ENCODE data around the gene RAB17. TPM values are rescaled to one million over a fixed set of nuclear protein-coding genes. Genes with fewer than 3 reads are reported as not detected.

RAB17 gene
- total and polyA plus RNA-seq, 4 donors, result 3.7 to 22.3 (median 7.8) TPM

DNA sequence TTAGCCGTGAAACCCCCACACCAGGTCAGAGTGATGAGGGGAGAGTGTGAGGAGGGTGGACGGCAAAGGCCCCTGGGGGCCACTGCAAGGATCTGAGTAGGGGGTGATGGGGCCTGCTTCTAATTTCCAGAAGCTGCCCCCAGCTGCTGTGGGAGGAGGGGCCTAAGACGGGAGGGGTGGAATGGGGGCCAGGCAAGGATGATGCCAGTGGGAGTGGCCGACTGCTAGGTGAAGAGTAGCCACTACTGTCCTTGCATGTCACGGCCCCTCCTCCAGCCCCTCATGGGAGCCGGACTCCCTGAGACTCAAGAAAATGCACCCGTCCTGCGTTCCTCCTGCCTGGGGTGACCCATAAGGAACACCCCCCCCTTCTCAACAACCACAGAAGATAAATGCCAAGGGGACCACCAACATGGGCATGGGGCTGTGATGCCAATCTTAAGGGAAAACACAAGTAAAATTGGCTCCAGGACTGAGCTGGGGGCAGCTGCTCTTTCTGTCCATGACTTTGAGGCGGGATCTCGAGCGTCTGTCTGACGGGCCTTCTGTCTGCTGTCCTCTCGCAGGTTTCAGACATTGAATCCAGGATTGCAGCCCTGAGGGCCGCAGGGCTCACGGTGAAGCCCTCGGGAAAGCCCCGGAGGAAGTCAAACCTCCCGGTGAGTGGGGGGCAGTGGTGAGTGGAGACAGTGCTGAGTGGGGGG, 48.4 kb downstream of the RAB17 start:
- Histone ChIP-seq H3K4me1 (ENCODE audit: control insufficient read depth in 1 of 2, insufficient read depth in 2 of 2, low read length in 2 of 2) (no peaks in the 10 kb centered on the region), H3K4me3 (ENCODE audit: low read length in 2 of 2) (no peak overlapping the region), H3K9me3 (ENCODE audit: control insufficient read depth, low read length) (no peaks in the 10 kb centered on the region), H3K27me3 (ENCODE audit: control insufficient read depth in 1 of 2, insufficient read depth in 2 of 2, low read length in 1 of 2) (no peaks in the 10 kb centered on the region), H3K27ac (ENCODE audit: low read depth in 1 of 2, low read length in 2 of 2) (no peak overlapping the region), H3K36me3 (ENCODE audit: control insufficient read depth in 1 of 2, insufficient read depth in 2 of 2, low read length in 1 of 2) (no peaks in the 10 kb centered on the region)
- intact Hi-C loops (cut with DNase I), result no loop called here
- DNase-seq, result no peak
- 96% methylated on average over 18 of the region's 18 CpGs for WGBS, 2 donors
- no peak for ATAC-seq (ENCODE audit: low FRiP score)

DNA sequence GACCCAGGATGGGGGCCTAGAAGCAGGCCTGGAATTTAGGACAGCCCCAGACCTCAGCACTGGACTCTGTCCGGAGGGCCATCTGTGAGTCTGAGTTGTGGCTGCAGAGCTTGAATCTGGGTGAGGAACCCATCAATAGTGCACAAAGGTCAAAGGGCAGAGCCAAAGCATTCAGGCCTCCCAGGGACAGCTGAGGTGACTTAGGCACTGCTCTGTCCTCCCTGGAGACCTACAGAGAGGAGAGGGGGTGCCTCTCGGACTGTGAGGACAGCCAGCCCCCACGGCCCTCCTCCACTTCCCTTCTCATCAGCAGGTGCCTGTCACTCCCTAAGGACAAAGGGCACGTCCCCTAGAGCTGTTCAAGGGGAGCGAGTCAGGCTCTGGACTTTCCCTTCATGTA, 49.3 kb downstream of the RAB17 start:
- Histone ChIP-seq H3K4me3 (ENCODE audit: low read length in 2 of 2) (no peak overlapping the region), H3K36me3 (ENCODE audit: control insufficient read depth in 1 of 2, insufficient read depth in 2 of 2, low read length in 1 of 2) (no peaks in the 10 kb centered on the region), H3K27ac (ENCODE audit: low read depth in 1 of 2, low read length in 2 of 2) (no peak overlapping the region), H3K27me3 (ENCODE audit: control insufficient read depth in 1 of 2, insufficient read depth in 2 of 2, low read length in 1 of 2) (no peaks in the 10 kb centered on the region), H3K9me3 (ENCODE audit: control insufficient read depth, low read length) (no peaks in the 10 kb centered on the region), H3K4me1 (ENCODE audit: control insufficient read depth in 1 of 2, insufficient read depth in 2 of 2, low read length in 2 of 2) (no peaks in the 10 kb centered on the region)
- DNase-seq (no peak), ATAC-seq (ENCODE audit: low FRiP score) (no peak)
- intact Hi-C loops (cut with DNase I), result no loop called here
- WGBS, 2 donors, result 92% methylated on average over 5 of the region's 5 CpGs

DNA sequence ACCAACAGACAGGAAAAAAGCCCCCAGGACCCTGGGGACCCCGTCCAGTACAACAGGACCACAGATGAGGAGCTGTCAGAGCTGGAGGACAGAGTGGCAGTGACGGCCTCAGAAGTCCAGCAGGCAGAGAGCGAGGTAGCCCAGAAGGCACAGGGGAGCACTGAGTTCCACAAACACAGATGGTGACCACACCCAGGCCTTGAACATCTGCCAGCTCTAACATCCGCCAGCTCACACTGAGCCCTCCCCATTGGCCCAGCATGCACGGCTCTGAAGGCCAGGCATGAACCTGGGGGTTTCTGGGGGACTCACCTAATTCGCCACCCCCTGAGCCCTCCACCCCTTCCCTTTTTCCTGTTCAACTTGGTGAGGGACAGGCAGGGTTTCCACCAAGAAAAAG, 49.7 kb downstream of the RAB17 start:
- Histone ChIP-seq H3K27me3 (ENCODE audit: control insufficient read depth in 1 of 2, insufficient read depth in 2 of 2, low read length in 1 of 2) (no peaks in the 10 kb centered on the region), H3K9me3 (ENCODE audit: control insufficient read depth, low read length) (no peaks in the 10 kb centered on the region), H3K4me3 (ENCODE audit: low read length in 2 of 2) (no peak overlapping the region), H3K36me3 (ENCODE audit: control insufficient read depth in 1 of 2, insufficient read depth in 2 of 2, low read length in 1 of 2) (no peaks in the 10 kb centered on the region), H3K4me1 (ENCODE audit: control insufficient read depth in 1 of 2, insufficient read depth in 2 of 2, low read length in 2 of 2) (no peaks in the 10 kb centered on the region), H3K27ac (ENCODE audit: low read depth in 1 of 2, low read length in 2 of 2) (no peak overlapping the region)
- WGBS, 2 donors, result 63 to 66% methylated on average over 6 of the region's 6 CpGs
- DNase-seq (peak in 1 of 2 donors; percentile 64), ATAC-seq (ENCODE audit: low FRiP score) (peak; percentile 65)
- intact Hi-C loops (cut with DNase I), result no loop called here

DNA sequence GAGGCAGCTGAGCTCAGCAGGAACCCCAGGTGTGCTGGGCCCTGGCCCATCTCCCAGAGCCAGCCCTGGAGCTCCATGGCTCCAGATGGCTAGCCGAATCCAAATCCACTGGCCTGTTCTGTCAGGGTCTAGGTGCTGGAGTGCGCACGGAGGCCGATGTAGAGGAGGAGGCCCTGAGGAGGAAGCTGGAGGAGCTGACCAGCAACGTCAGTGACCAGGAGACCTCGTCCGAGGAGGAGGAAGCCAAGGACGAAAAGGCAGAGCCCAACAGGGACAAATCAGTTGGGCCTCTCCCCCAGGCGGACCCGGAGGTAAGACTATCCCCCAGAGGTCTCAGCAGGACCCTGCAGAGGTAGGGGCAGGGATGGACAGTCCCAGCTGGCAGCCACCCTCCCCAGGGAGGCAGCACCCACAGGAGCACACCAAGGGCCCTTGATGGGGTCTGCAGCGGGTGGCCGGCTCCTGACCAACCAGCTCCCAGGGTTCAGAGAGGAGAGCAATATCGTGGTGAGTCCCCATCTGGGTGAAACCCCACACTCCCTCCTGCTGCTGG, 50.2 kb downstream of the RAB17 start:
- no peak for DNase-seq
- WGBS, 2 donors, result 91% methylated on average over 13 of the region's 13 CpGs
- no peaks in the 10 kb centered on the region for H3K27me3 ChIP-seq (ENCODE audit: control insufficient read depth in 1 of 2, insufficient read depth in 2 of 2, low read length in 1 of 2)

DNA sequence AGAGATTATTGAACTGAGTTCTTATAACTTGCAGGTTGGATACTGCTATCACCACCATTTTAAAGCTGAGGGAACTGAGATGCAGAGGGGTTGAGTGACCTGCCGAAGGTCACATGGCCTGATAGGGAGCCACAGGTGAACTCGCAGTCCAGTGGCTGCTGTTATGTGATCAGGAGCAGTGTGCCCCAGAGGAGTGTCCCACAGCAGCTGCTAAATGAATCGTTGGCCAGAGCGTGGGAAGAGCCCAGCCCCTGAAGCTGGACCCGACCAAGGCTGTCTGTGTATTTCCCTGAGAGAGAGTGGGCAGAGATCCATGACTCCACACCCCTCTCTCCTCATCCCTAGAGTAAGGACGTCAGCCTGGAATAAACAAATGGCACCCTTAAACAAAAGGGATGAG, 50.9 kb downstream of the RAB17 start:
- no peaks in the 10 kb centered on the region for H3K36me3 ChIP-seq (ENCODE audit: control insufficient read depth in 1 of 2, insufficient read depth in 2 of 2, low read length in 1 of 2)
- DNase-seq, result no peak
- 83 to 86% methylated on average over 6 of the region's 6 CpGs for WGBS, 2 donors
- no peaks in the 10 kb centered on the region for H3K27me3 ChIP-seq (ENCODE audit: control insufficient read depth in 1 of 2, insufficient read depth in 2 of 2, low read length in 1 of 2)
- no peak overlapping the region for H3K27ac ChIP-seq (ENCODE audit: low read depth in 1 of 2, low read length in 2 of 2)
- no peak overlapping the region for H3K4me3 ChIP-seq (ENCODE audit: low read length in 2 of 2)
- intact Hi-C loops (cut with DNase I), result no loop called here
- no peaks in the 10 kb centered on the region for H3K9me3 ChIP-seq (ENCODE audit: control insufficient read depth, low read length)
- no peak for ATAC-seq (ENCODE audit: low FRiP score)
- no peaks in the 10 kb centered on the region for H3K4me1 ChIP-seq (ENCODE audit: control insufficient read depth in 1 of 2, insufficient read depth in 2 of 2, low read length in 2 of 2)

More for the DNA sequence above, 50.2 kb downstream of the RAB17 start:
- no peak for ATAC-seq (ENCODE audit: low FRiP score)
- Histone ChIP-seq H3K27ac (ENCODE audit: low read depth in 1 of 2, low read length in 2 of 2) (no peak overlapping the region), H3K4me1 (ENCODE audit: control insufficient read depth in 1 of 2, insufficient read depth in 2 of 2, low read length in 2 of 2) (no peaks in the 10 kb centered on the region), H3K36me3 (ENCODE audit: control insufficient read depth in 1 of 2, insufficient read depth in 2 of 2, low read length in 1 of 2) (no peaks in the 10 kb centered on the region), H3K9me3 (ENCODE audit: control insufficient read depth, low read length) (no peaks in the 10 kb centered on the region), H3K4me3 (ENCODE audit: low read length in 2 of 2) (no peak overlapping the region)
- intact Hi-C loops (cut with DNase I), result no loop called here

DNA sequence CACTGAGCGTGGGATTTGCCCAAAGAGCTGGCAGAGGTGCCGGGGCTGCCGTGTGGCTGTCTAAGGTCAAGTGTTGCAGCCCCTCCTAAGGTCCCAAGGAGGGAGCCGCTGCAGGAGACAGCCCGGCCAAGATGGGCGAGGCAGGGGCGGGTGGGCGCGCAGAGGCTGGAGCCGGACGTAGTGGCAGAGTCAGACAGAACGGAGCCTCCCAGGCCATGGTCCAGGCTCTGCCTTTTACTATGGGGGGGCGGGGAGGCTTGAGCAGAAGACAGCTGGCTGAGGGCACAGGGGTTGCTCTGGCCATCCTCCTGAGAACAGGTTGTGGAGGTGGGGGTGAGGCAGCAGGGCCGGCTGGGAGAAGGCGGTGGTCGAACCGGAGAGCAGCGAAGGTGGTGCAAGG, 51.6 kb downstream of the RAB17 start:
- ATAC-seq (ENCODE audit: low FRiP score), result no peak

DNA sequence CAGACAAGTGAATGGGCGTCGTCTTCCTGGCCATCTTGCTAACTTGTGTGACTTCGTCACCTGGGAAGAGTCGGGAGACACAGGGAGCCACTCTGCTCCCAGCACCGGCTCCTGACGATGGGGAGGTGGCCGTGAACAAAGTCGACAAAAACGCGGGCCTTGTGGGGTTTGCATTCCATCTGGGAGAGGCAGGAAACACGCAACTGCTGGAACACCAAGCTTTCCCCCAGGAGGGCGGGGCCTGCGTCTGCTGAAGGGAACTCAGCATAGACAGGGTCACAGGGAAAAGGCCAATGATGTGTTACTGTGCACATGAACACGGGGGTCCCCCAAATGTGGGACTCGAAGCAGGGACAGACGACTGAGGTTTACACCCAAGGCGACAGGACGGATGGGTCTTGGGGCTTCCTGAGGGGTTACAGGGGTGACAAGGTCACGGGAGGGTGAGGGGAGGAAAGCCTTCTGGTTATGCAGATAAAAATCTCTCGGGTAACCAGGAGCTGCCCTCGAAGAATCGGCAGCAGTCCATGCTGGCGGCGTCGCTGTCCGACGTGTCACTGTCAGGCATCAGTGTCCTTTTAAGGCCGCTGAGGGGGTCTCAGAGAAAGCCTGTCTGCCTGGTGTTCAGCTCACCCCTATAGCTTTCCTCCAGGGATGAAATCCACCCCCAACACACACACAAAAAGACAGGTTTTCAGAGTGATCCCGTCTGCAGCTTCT, 52.4 kb downstream of the RAB17 start:
- Histone ChIP-seq H3K9me3 (ENCODE audit: control insufficient read depth, low read length) (no peaks in the 10 kb centered on the region), H3K4me1 (ENCODE audit: control insufficient read depth in 1 of 2, insufficient read depth in 2 of 2, low read length in 2 of 2) (no peaks in the 10 kb centered on the region), H3K27me3 (ENCODE audit: control insufficient read depth in 1 of 2, insufficient read depth in 2 of 2, low read length in 1 of 2) (no peaks in the 10 kb centered on the region), H3K4me3 (ENCODE audit: low read length in 2 of 2) (no peak overlapping the region), H3K36me3 (ENCODE audit: control insufficient read depth in 1 of 2, insufficient read depth in 2 of 2, low read length in 1 of 2) (no peaks in the 10 kb centered on the region), H3K27ac (ENCODE audit: low read depth in 1 of 2, low read length in 2 of 2) (no peak overlapping the region)
- intact Hi-C loops (cut with DNase I), result no loop called here
- ATAC-seq (ENCODE audit: low FRiP score), result no peak
- DNase-seq, result no peak
- WGBS, 2 donors, result 72 to 74% methylated on average over 29 of the region's 29 CpGs

More for the DNA sequence above, 51.6 kb downstream of the RAB17 start:
- Histone ChIP-seq H3K9me3 (ENCODE audit: control insufficient read depth, low read length) (no peaks in the 10 kb centered on the region), H3K27me3 (ENCODE audit: control insufficient read depth in 1 of 2, insufficient read depth in 2 of 2, low read length in 1 of 2) (no peaks in the 10 kb centered on the region), H3K4me3 (ENCODE audit: low read length in 2 of 2) (no peak overlapping the region), H3K4me1 (ENCODE audit: control insufficient read depth in 1 of 2, insufficient read depth in 2 of 2, low read length in 2 of 2) (no peaks in the 10 kb centered on the region), H3K27ac (ENCODE audit: low read depth in 1 of 2, low read length in 2 of 2) (no peak overlapping the region), H3K36me3 (ENCODE audit: control insufficient read depth in 1 of 2, insufficient read depth in 2 of 2, low read length in 1 of 2) (no peaks in the 10 kb centered on the region)
- intact Hi-C loops (cut with DNase I), result no loop called here
- WGBS, 2 donors, result 92 to 94% methylated on average over 16 to 18 of the region's 18 CpGs
- no peak for DNase-seq

DNA sequence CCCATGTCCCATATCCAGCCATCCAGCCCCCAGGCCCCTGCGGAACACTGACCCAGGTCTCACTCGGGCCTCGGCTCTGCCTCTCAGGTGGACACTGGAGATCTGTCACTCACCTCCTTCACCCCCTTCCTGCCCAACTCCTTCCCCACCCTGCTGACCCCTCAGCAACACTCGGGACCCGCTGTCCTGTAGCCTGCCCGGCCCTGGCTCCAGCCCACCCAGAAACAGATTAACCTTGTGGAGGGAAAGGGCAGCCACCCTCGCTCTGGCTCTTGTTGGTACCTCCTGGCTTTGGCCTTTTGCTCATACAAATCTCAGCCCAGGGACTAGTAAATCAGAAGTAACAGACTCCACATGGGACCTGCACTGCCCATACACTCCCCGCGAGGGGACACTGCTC, 53.9 kb downstream of the RAB17 start:
- intact Hi-C loops (cut with DNase I), result no loop called here
- 91 to 96% methylated on average over 9 of the region's 9 CpGs for WGBS, 2 donors
- Histone ChIP-seq H3K4me3 (ENCODE audit: low read length in 2 of 2) (no peak overlapping the region), H3K4me1 (ENCODE audit: control insufficient read depth in 1 of 2, insufficient read depth in 2 of 2, low read length in 2 of 2) (no peaks in the 10 kb centered on the region), H3K36me3 (ENCODE audit: control insufficient read depth in 1 of 2, insufficient read depth in 2 of 2, low read length in 1 of 2) (no peaks in the 10 kb centered on the region), H3K27me3 (ENCODE audit: control insufficient read depth in 1 of 2, insufficient read depth in 2 of 2, low read length in 1 of 2) (no peaks in the 10 kb centered on the region), H3K27ac (ENCODE audit: low read depth in 1 of 2, low read length in 2 of 2) (no peak overlapping the region), H3K9me3 (ENCODE audit: control insufficient read depth, low read length) (no peaks in the 10 kb centered on the region)
- ATAC-seq (ENCODE audit: low FRiP score), result no peak
- DNase-seq, result no peak

DNA sequence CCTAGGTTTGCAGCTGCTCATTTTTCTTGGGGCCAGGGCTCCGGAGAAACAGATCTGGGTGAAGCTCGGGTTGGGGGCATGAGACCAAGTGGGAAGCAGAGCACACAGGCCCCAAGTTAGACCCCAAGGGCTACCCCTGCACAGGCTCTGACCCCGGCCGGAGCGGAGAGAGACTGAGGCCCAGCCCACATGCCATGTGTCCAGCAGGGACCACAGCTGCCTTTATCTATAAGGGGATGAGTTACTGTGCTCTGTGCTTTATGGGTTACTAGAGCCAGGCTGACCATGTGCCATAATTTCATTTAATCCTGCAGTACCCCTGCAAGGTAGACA, 54.5 kb downstream of the RAB17 start:
- no peaks in the 10 kb centered on the region for H3K9me3 ChIP-seq (ENCODE audit: control insufficient read depth, low read length)
- H3K27me3 ChIP-seq (ENCODE audit: control insufficient read depth in 1 of 2, insufficient read depth in 2 of 2, low read length in 1 of 2), result no peaks in the 10 kb centered on the region
- no peak overlapping the region for H3K4me3 ChIP-seq (ENCODE audit: low read length in 2 of 2)
- no peak overlapping the region for H3K27ac ChIP-seq (ENCODE audit: low read depth in 1 of 2, low read length in 2 of 2)
- ATAC-seq (ENCODE audit: low FRiP score) (no peak), DNase-seq (no peak)
- no peaks in the 10 kb centered on the region for H3K4me1 ChIP-seq (ENCODE audit: control insufficient read depth in 1 of 2, insufficient read depth in 2 of 2, low read length in 2 of 2)
- WGBS, 2 donors, result 96% methylated on average over 5 of the region's 5 CpGs
- no peaks in the 10 kb centered on the region for H3K36me3 ChIP-seq (ENCODE audit: control insufficient read depth in 1 of 2, insufficient read depth in 2 of 2, low read length in 1 of 2)
- intact Hi-C loops (cut with DNase I), result no loop called here

Measured in aorta (tissue), 5 donors.